Measurements from ENCODE around the gene LAMA5.

Gene LAMA5

GRCh38 chr20:62356589-62357186 is 10.4 kb downstream of the LAMA5 start:
- no peak for DNase-seq

GRCh38 chr20:62355878-62356588 is 11.1 kb downstream of the LAMA5 start:
- no peak for DNase-seq

- DNase-seq: no peak
These were observed 11.6 kb downstream of the LAMA5 start for GRCh38 chr20:62355516-62355877.

- no peak for DNase-seq
These were observed 12.2 kb downstream of the LAMA5 start for GRCh38 chr20:62354811-62355341.

- DNase-seq: no peak
These were observed 12.9 kb downstream of the LAMA5 start for GRCh38 chr20:62354031-62354808.

- no peak for DNase-seq
These were observed 13.7 kb downstream of the LAMA5 start for GRCh38 chr20:62353289-62354030.

GRCh38 chr20:62352402-62353288 is 14.5 kb downstream of the LAMA5 start:
- no peak for DNase-seq

- no peak for DNase-seq
These were observed 15.4 kb downstream of the LAMA5 start for GRCh38 chr20:62351469-62352401.

- no peak for DNase-seq
These were observed 16.3 kb downstream of the LAMA5 start for GRCh38 chr20:62350629-62351422.

GRCh38 chr20:62350098-62350628 is 16.9 kb downstream of the LAMA5 start:
- DNase-seq: peak; percentile 61

GRCh38 chr20:62349556-62350097 is 17.5 kb downstream of the LAMA5 start:
- no peak for DNase-seq

- DNase-seq: no peak
These were observed 18.5 kb downstream of the LAMA5 start for GRCh38 chr20:62348604-62349003.

- no peak for DNase-seq
These were observed 19.7 kb downstream of the LAMA5 start for GRCh38 chr20:62347445-62347844.

- DNase-seq: no peak
These were observed 20.0 kb downstream of the LAMA5 start for GRCh38 chr20:62347151-62347404.

- DNase-seq: no peak
These were observed 20.5 kb downstream of the LAMA5 start for GRCh38 chr20:62346398-62347150.

GRCh38 chr20:62345681-62346370 is 21.3 kb downstream of the LAMA5 start:
- DNase-seq: no peak

- no peak for DNase-seq
These were observed 22.3 kb downstream of the LAMA5 start for GRCh38 chr20:62344782-62345181.

- no peak for DNase-seq
These were observed 23.0 kb downstream of the LAMA5 start for GRCh38 chr20:62344092-62344491.
